Stimulated activated CD8-positive, alpha-beta memory T cell treated with anti-CD3 and anti-CD28 coated beads, Interleukin-4, amount 100 ng/mL, for 1 hour (primary cell): ENCODE results near the gene KIFC1.
"Not testable (repeated sequence)": the region's sequence is repeated elsewhere in the genome, so short reads cannot be mapped to it uniquely, and the experiment has no call there.

Source experiments
- DNase-seq, 2 donors: peaks; one replicate each; pipeline ENCODE4 v3.0.0-alpha.2; 2020; ENCODE audit warnings: low read depth in 2 of 2, low spot score in 1 of 2

The KIFC1 gene

GRCh38 chr6:33391278-33391921 lies at the start of gene KIFC1:
KIFC1 (plus strand) TSS chr6:33391823; CDS start chr6:33391986, 163 bp downstream.
- DNase-seq, result peak; percentile 97 to 99

GRCh38 chr6:33343606-33343952 lies 48.0 kb upstream of the KIFC1 start:
- DNase-seq, result not testable (repeated sequence)

- peak in 1 of 2 donors; percentile 34 for DNase-seq
These were observed 47.5 kb upstream of the KIFC1 start for GRCh38 chr6:33343953-33344611.

- DNase-seq, result peak in 1 of 2 donors; percentile 38
These were observed 46.6 kb upstream of the KIFC1 start for GRCh38 chr6:33344701-33345697.

GRCh38 chr6:33346972-33347371 lies 44.7 kb upstream of the KIFC1 start:
- DNase-seq, result not testable (repeated sequence)

GRCh38 chr6:33347816-33348215 lies 43.8 kb upstream of the KIFC1 start:
- no peak for DNase-seq

GRCh38 chr6:33355860-33356259 lies 35.8 kb upstream of the KIFC1 start:
- not testable (repeated sequence) for DNase-seq

GRCh38 chr6:33356295-33356694 lies 35.3 kb upstream of the KIFC1 start:
- no peak for DNase-seq

GRCh38 chr6:33357160-33357871 lies 34.3 kb upstream of the KIFC1 start:
- not testable (repeated sequence) for DNase-seq

GRCh38 chr6:33359331-33359730 lies 32.3 kb upstream of the KIFC1 start:
- no peak for DNase-seq

GRCh38 chr6:33363486-33363885 lies 28.1 kb upstream of the KIFC1 start:
- DNase-seq, result not testable (repeated sequence)

GRCh38 chr6:33364475-33365205 lies 27.0 kb upstream of the KIFC1 start:
- not testable (repeated sequence) for DNase-seq

GRCh38 chr6:33365206-33365971 lies 26.2 kb upstream of the KIFC1 start:
- not testable (repeated sequence) for DNase-seq

GRCh38 chr6:33367009-33367714 lies 24.5 kb upstream of the KIFC1 start:
- no peak for DNase-seq

GRCh38 chr6:33367715-33368025 lies 24.0 kb upstream of the KIFC1 start:
- not testable (repeated sequence) for DNase-seq

GRCh38 chr6:33371901-33372300 lies 19.7 kb upstream of the KIFC1 start:
- DNase-seq, result not testable (repeated sequence)

- no peak for DNase-seq
These were observed 19.0 kb upstream of the KIFC1 start for GRCh38 chr6:33372526-33373123.
